Hepatocyte (in vitro differentiated cells): Measurements from ENCODE around the gene TMEM178A. TPM values are rescaled to one million over a fixed set of nuclear protein-coding genes. Genes with fewer than 3 reads are reported as not detected.

Experiments used
- DNase-seq: peaks from one replicate; pipeline ENCODE4 v3.0.0-alpha.2; 2016; ENCODE audit warnings: low spot score
- H2AFZ ChIP-seq: fragments of 200-600 bp; sonication (generic); 2 replicates; pipeline ENCODE4 v1.6.0; 2016; ENCODE audit warnings: antibody characterized with exemption, mild to moderate bottlenecking
- H3K27ac ChIP-seq: fragments of 200-600 bp; sonication (generic); 2 replicates; pipeline ENCODE4 v1.5.1; 2016; ENCODE audit warnings: mild to moderate bottlenecking
- H3K27me3 ChIP-seq: fragments of 200-600 bp; sonication (generic); 2 replicates; pipeline ENCODE4 v1.6.1; 2016
- H3K36me3 ChIP-seq: fragments of 200-600 bp; sonication (generic); replicated peaks from 2 replicates; pipeline ENCODE4 v1.5.1; 2016; ENCODE audit warnings: low read depth; ENCODE audit not compliant: insufficient read depth
- H3K4me1 ChIP-seq: fragments of 200-600 bp; sonication (generic); 2 replicates; pipeline ENCODE4 v1.5.1; 2016; ENCODE audit warnings: mild to moderate bottlenecking, moderate library complexity; ENCODE audit not compliant: insufficient read depth
- H3K4me2 ChIP-seq: fragments of 200-600 bp; sonication (generic); 2 replicates; pipeline ENCODE4 v1.6.0; 2016
- H3K4me3 ChIP-seq: fragments of 200-600 bp; sonication (generic); 2 replicates; pipeline ENCODE4 v1.5.1; 2016; ENCODE audit warnings: mild to moderate bottlenecking
- H3K79me2 ChIP-seq: fragments of 200-600 bp; sonication (generic); 2 replicates; pipeline ENCODE4 v1.6.0; 2017; ENCODE audit warnings: mild to moderate bottlenecking
- H3K9me2 ChIP-seq: fragments of 200-600 bp; sonication (generic); replicated peaks from 2 replicates; pipeline ENCODE4 v1.6.0; 2017; ENCODE audit warnings: mild to moderate bottlenecking; ENCODE audit not compliant: insufficient read depth
- H3K9me3 ChIP-seq: fragments of 200-600 bp; sonication (generic); 2 replicates; pipeline ENCODE4 v1.5.1; 2016; ENCODE audit warnings: low read depth, mild to moderate bottlenecking
- H4K20me1 ChIP-seq: fragments of 200-600 bp; sonication (generic); 2 replicates; pipeline ENCODE4 v1.6.0; 2016; ENCODE audit warnings: mild to moderate bottlenecking; ENCODE audit not compliant: insufficient read depth, poor library complexity, severe bottlenecking
- EZH2 ChIP-seq: fragments of 200-600 bp; sonication (generic); IDR thresholded peaks from 2 replicates; pipeline ENCODE4 v1.6.1; 2016; ENCODE audit warnings: antibody characterized with exemption, mild to moderate bottlenecking, borderline replicate concordance
- EZH2phosphoT487 ChIP-seq: fragments of 200-600 bp; sonication (generic); IDR thresholded peaks from one replicate; pipeline ENCODE4 v1.6.1; 2018; ENCODE audit warnings: antibody characterized with exemption, mild to moderate bottlenecking, low read depth, moderate library complexity; ENCODE audit not compliant: unreplicated experiment, severe bottlenecking
- WGBS: methylation state at CpG from one replicate; pipeline ENCODE4 v1.1.6; 2016; ENCODE audit warnings: low lambda C conversion rate; ENCODE audit errors: missing lambda C conversion rate; 5-methylcytosine and 5-hydroxymethylcytosine counted together
- polyA plus RNA-seq: library from polyadenylated mRNA; unstranded; fragments of >200 nt; fragmentation: Nextera tagmentation; extraction: Ambion mirVana; gene quantifications from 2 replicates; pipeline ENCODE4 v1.2.1, GENCODE V29; 2016
- total RNA-seq: library from RNA; depleted of rRNA; stranded (reverse); fragments of >200 nt; gene quantifications from 2 replicates; pipeline ENCODE4 v1.2.3, GENCODE V29; 2014
- TF ChIP-seq, protein P1 (sequence below): fragments of 200-600 bp; sonication (generic); IDR thresholded peaks from 2 replicates; pipeline ENCODE4 v1.5.1; 2016; ENCODE audit warnings: antibody characterized with exemption, mild to moderate bottlenecking; ENCODE audit not compliant: poor library complexity

TMEM178A gene
- total and polyA plus RNA-seq, 2 experiments from 2014 or later, result 3.9 to 6.6 TPM

DNA sequence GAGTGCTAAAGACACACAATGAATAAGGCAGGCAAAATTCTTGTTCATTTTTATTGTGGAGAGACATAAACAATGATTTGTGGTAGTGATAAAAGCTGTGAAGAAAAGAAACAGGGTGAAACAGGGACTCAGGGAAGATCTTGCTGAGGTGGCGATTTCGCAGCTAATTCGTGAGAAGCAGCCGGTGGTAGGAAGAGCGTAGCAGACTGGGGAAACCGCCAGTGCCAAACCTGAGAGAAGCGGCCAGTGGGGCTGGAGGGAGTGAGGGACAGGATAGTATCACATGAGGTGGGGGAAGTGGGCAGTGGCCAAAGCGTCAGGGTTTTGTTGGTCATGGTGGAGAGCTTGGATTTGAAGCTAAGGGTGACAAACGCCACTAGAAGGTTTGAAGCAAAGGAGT lies 42.3 kb downstream of the TMEM178A start:
- no peaks in the 10 kb centered on the region for H4K20me1 ChIP-seq
- H3K27me3 ChIP-seq, result no peaks in the 10 kb centered on the region
- no peak for DNase-seq
- H3K27ac ChIP-seq, result no peak overlapping the region
- no peaks in the 10 kb centered on the region for H3K9me2 ChIP-seq
- H2AFZ ChIP-seq, result no peak overlapping the region
- no peaks in the 10 kb centered on the region for H3K9me3 ChIP-seq
- no peak overlapping the region for H3K4me2 ChIP-seq
- no peaks in the 10 kb centered on the region for H3K36me3 ChIP-seq
- no peak overlapping the region for H3K4me3 ChIP-seq
- TF ChIP-seq, protein P1, sequence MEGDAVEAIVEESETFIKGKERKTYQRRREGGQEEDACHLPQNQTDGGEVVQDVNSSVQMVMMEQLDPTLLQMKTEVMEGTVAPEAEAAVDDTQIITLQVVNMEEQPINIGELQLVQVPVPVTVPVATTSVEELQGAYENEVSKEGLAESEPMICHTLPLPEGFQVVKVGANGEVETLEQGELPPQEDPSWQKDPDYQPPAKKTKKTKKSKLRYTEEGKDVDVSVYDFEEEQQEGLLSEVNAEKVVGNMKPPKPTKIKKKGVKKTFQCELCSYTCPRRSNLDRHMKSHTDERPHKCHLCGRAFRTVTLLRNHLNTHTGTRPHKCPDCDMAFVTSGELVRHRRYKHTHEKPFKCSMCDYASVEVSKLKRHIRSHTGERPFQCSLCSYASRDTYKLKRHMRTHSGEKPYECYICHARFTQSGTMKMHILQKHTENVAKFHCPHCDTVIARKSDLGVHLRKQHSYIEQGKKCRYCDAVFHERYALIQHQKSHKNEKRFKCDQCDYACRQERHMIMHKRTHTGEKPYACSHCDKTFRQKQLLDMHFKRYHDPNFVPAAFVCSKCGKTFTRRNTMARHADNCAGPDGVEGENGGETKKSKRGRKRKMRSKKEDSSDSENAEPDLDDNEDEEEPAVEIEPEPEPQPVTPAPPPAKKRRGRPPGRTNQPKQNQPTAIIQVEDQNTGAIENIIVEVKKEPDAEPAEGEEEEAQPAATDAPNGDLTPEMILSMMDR, result no peak
- no peak for TF ChIP-seq EZH2
- TF ChIP-seq EZH2phosphoT487, result no peak
- no peaks in the 10 kb centered on the region for H3K79me2 ChIP-seq
- H3K4me1 ChIP-seq, result no peaks in the 10 kb centered on the region
- 95% methylated on average over 9 of the region's 9 CpGs for WGBS

DNA sequence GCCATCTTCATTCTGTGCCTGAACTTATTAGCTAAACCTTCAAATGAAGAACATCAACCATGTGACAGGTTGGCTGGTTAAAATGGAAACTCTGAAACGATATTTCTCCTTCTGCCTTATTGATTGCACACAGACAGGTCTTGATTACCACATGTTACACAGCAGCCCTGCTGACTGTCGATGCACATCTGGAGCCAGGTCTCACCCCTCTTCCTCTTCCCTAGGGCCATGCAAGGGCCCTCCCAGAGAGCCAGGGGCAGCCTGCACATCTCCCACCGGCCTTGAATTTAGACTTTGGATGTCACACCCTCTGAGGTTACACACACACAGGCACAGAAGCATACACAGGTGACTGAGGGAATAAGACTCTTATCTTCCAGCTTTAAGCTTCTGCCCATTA lies 45.1 kb downstream of the TMEM178A start:
- TF ChIP-seq EZH2phosphoT487 (no peak), EZH2 (no peak)
- TF ChIP-seq, protein P1, result no peak
- H3K79me2 ChIP-seq, result no peaks in the 10 kb centered on the region
- H3K4me1 ChIP-seq, result no peaks in the 10 kb centered on the region
- H2AFZ ChIP-seq, result no peak overlapping the region
- H4K20me1 ChIP-seq, result no peaks in the 10 kb centered on the region
- H3K27ac ChIP-seq, result no peak overlapping the region
- no peaks in the 10 kb centered on the region for H3K9me3 ChIP-seq
- no peak overlapping the region for H3K4me3 ChIP-seq
- no peaks in the 10 kb centered on the region for H3K36me3 ChIP-seq
- no peak overlapping the region for H3K4me2 ChIP-seq
- WGBS, result 75% methylated on average over 3 of the region's 3 CpGs
- no peak for DNase-seq
- H3K9me2 ChIP-seq, result no peaks in the 10 kb centered on the region
- H3K27me3 ChIP-seq, result no peaks in the 10 kb centered on the region

DNA sequence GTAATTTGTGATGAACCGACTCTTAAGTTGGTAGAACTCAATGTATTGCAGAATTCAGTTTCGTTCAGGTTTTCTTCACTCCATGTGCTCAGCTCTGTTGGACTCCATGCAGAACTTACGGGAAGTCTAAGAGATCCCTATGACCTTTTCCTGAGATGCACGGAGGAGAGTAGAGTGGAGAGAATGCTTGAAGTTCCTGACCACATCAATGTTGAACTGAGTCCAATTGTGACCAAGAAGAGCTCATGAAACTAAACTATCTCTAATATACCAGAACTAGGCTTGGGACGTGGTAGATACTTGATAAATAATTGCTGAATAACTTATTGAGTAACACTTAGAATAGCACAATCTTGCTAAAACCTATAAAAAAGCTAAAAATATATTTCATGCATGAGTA lies 47.2 kb downstream of the TMEM178A start:
- Histone ChIP-seq H3K9me2 (no peaks in the 10 kb centered on the region), H4K20me1 (no peaks in the 10 kb centered on the region), H3K4me1 (no peaks in the 10 kb centered on the region), H3K9me3 (no peaks in the 10 kb centered on the region), H3K4me2 (no peak overlapping the region), H3K27ac (no peak overlapping the region), H3K36me3 (no peaks in the 10 kb centered on the region), H3K4me3 (no peak overlapping the region), H3K27me3 (no peaks in the 10 kb centered on the region), H2AFZ (no peak overlapping the region), H3K79me2 (no peaks in the 10 kb centered on the region)
- WGBS, result 95% methylated on average over 5 of the region's 5 CpGs
- TF ChIP-seq EZH2 (no peak), EZH2phosphoT487 (no peak)
- TF ChIP-seq, protein P1, result no peak
- no peak for DNase-seq

DNA sequence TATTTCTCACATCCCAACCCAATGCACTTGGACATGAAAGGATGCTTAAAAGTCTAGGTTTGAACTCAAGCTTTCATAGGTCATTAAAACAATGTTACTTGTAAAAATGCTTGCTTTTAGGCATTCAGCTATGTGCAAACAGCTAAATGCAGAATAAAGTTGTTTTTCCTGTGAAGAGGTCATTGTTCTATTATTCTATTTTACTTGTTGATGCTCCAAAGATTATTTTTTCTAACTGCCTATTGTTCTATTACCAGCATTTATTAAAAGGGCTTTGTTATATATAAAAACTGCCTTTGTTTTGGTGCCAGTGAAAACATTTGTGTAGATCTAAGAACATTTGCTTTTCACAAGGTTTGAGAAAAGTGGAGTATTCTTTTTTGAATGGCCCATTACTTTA lies 49.4 kb downstream of the TMEM178A start:
- Histone ChIP-seq H3K9me3 (no peaks in the 10 kb centered on the region), H2AFZ (no peak overlapping the region), H3K27ac (no peak overlapping the region), H3K4me3 (no peak overlapping the region), H3K27me3 (no peaks in the 10 kb centered on the region), H3K4me2 (no peak overlapping the region), H4K20me1 (no peaks in the 10 kb centered on the region), H3K9me2 (no peaks in the 10 kb centered on the region), H3K4me1 (peaks cover 7% of the 10 kb centered on the region), H3K79me2 (no peaks in the 10 kb centered on the region), H3K36me3 (no peaks in the 10 kb centered on the region)
- no peak for DNase-seq
- no peak for TF ChIP-seq EZH2
- TF ChIP-seq, protein P1, result no peak
- TF ChIP-seq EZH2phosphoT487, result no peak
